Measurements from ENCODE around the gene LIX1L.

DNA sequence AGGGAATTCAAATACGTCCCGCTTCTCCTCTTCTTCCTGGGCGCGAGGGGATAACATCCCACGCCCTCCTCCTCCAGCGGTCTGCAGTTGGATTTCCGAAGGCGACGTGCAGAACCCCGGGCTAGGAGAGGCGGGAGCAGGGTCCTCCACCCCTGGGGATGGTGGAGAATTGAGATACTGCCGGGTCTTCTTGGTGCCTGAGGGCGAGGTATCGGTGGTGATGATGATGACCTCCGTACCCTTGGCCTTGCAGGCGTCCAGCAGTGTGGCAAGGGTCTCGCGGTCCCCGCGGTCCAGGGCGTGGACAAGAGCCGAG lies 3.2 kb upstream of the LIX1L start:
- TF ChIP-seq, protein P1, sequence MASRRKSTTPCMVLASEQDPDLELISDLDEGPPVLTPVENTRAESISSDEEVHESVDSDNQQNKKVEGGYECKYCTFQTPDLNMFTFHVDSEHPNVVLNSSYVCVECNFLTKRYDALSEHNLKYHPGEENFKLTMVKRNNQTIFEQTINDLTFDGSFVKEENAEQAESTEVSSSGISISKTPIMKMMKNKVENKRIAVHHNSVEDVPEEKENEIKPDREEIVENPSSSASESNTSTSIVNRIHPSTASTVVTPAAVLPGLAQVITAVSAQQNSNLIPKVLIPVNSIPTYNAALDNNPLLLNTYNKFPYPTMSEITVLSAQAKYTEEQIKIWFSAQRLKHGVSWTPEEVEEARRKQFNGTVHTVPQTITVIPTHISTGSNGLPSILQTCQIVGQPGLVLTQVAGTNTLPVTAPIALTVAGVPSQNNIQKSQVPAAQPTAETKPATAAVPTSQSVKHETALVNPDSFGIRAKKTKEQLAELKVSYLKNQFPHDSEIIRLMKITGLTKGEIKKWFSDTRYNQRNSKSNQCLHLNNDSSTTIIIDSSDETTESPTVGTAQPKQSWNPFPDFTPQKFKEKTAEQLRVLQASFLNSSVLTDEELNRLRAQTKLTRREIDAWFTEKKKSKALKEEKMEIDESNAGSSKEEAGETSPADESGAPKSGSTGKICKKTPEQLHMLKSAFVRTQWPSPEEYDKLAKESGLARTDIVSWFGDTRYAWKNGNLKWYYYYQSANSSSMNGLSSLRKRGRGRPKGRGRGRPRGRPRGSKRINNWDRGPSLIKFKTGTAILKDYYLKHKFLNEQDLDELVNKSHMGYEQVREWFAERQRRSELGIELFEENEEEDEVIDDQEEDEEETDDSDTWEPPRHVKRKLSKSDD (CRISPR knock-in tag; IDR thresholded peaks at IDR 0.05; ENCODE audit: low read depth), result no peak
- no peak for TF ChIP-seq GMEB1 (CRISPR knock-in tag; IDR thresholded peaks at IDR 0.05; ENCODE audit: borderline replicate concordance)
- no peak for TF ChIP-seq ZNF138 (CRISPR knock-in tag; IDR thresholded peaks at IDR 0.05; ENCODE audit: low read depth)
- no peak for TF ChIP-seq EZH2 (conservative IDR thresholded peaks at IDR 0.05; ENCODE audit: low read depth, low read length)
- TF ChIP-seq SIN3A (IDR thresholded peaks at IDR 0.05; ENCODE audit: borderline replicate concordance, low read depth, low read length), result no peak
- no peak for TF ChIP-seq KDM5A (IDR thresholded peaks at IDR 0.05; ENCODE audit: borderline replicate concordance, low read length)
- TF ChIP-seq, protein P2, sequence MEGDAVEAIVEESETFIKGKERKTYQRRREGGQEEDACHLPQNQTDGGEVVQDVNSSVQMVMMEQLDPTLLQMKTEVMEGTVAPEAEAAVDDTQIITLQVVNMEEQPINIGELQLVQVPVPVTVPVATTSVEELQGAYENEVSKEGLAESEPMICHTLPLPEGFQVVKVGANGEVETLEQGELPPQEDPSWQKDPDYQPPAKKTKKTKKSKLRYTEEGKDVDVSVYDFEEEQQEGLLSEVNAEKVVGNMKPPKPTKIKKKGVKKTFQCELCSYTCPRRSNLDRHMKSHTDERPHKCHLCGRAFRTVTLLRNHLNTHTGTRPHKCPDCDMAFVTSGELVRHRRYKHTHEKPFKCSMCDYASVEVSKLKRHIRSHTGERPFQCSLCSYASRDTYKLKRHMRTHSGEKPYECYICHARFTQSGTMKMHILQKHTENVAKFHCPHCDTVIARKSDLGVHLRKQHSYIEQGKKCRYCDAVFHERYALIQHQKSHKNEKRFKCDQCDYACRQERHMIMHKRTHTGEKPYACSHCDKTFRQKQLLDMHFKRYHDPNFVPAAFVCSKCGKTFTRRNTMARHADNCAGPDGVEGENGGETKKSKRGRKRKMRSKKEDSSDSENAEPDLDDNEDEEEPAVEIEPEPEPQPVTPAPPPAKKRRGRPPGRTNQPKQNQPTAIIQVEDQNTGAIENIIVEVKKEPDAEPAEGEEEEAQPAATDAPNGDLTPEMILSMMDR (CRISPR knock-in tag; IDR thresholded peaks at IDR 0.05), result no peak
- no peak for TF ChIP-seq SP1 (IDR thresholded peaks at IDR 0.05)
- TF ChIP-seq SP1 (CRISPR knock-in tag; IDR thresholded peaks at IDR 0.05), result no peak

All from HepG2 (cell line).